Skin of body (tissue), 2 donors: Measurements from ENCODE around the gene RAX. TPM values are rescaled to one million over a fixed set of nuclear protein-coding genes. Genes with fewer than 3 reads are reported as not detected.
A peak's percentile ranks its signal among the peaks of the same experiment; 100 is the strongest.

Experiments used
- DNase-seq: peaks from one replicate; lab custom pipeline; 2025; lab: John Stamatoyannopoulos, UW
- total RNA-seq: library from RNA; depleted of rRNA; stranded (reverse); fragments of >200 nt; gene quantifications from one replicate; pipeline ENCODE4 v1.2.3, GENCODE V29; 2014

Gene RAX
- 0.39 TPM for total RNA-seq

DNA sequence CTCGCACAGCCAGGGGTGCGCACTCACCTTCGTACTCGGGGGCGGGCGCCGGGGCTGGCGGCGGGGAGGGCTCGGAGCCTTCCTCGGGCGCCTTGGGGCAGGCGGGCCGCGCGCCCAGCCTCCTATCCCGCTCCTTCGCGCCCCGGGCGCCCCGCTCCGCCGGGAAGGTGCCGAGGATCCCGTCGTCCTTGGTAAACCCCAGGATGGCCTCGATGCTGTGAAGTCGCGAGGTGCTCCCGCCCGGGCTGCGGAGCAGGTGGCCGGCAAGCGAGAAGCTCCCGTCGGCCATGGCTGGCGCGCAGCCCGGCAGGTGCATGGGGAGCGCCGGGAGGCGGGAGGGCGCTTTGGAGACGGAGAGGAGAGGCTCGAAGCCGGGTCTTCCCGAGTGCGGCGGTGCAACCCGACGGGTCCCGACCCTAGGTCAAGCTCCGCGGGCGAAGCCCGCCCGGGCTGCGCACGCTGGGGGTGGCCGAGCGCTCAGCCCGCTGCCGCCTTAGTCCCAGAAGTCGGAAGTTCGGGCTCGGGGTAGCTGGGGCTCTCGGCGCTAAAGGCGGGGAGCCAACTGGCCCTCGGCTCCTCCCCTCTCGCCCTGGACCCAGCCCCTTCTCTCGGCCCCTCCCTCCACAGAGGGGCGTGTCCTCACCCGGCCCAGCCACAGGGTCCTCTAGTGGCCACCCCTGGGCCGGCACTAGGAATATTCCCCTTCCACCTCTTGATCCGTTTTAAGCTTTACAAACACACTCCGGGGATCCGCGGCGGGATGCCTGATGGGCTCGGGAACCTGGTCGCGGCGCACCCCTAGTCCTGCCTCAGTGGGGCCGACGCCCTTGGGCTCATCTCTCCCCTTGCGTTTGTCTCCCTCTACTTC lies at the start of gene RAX:
RAX (minus strand) TSS at position 564 of the 868 bp plus-strand sequence; CDS start at position 316, 248 bp downstream.
- DNase-seq = no peak

DNA sequence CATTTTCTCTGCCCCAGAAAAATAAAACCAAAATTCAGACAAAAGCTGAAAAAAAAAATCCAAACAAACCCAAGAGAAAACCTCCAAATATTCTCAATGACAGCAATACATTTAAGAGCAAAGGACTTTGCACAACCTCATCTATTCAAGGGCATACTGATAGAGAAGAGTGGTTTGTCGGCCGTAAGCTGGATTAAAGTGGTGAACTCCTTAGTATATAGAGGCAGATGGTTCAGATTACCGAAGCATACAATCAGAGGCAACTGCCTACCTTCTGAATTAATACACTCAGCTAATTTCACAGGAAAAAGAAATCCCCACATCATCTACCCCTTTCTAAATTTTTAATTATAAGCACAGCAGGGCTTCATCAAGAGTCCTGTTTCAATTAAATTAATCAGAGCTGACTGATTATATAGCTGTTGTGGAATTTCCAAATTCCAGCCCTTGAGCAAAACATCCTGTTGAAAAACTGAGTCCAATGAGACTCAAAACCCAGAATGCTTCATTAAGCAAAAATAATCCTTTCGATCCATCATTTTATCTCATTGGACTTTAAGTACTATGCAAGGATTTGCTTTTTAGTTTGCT lies 45.3 kb upstream of the RAX start, which contains the start of gene CPLX4:
CPLX4 (minus strand) TSS at position 190 of the 591 bp plus-strand sequence; CDS start at position 3, 187 bp downstream.
- DNase-seq = no peak

DNA sequence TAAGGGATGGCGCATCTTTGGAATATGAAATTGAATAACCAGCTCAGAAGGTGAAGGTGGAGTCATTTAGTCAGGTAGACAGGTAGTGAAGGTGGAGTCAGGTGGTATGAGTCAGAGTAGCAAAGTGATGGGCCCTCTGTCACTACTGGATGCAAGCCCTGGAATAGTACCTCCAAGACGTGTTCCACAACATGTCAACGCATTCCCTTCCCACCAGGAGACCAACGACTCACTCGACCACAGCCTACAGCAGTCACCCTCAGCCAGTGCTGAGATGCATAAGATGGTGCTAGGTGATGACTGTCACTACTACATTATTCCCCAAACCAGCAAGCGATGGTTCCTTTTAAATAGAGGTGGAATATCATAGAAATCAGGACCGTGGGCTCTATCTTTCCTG lies 38.4 kb upstream of the RAX start:
- no peak for DNase-seq

GRCh38 chr18:59308938-59309260 lies 35.6 kb upstream of the RAX start:
- DNase-seq = no peak

DNA sequence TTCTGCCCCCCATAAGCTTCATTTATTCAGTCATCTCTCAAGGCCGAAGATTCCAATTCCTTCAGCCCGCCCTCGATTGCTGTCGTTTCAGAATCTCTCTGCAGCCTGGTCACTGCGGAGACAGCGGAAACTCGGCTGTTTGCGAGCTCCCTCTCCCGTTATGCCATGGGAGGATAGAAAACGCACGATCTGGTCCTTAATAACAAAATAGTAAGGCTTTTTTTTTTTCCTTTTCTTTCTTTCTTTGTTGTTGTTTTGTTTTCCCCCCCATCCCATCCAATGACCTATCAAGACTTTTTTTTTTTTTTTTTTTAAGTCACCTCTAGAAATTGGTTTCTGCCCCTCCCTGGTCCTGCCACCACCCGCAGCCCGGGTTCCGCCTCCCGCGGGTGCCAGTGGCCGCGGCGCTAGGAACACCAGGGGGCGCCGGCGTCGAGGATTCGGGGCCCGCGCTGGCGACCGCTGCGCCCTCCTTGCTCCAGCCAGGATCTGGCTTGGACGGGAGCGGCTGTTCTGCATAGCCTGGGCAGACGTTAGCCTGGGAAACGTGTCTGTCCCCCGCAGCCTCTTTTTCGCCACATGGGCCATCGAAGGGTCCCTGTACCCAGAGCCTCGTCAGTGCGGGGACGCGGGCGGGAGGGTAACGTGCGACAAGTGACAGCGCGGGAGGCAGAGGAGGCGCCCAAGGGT lies 35.1 kb upstream of the RAX start:
- DNase-seq = peak; percentile 41

DNA sequence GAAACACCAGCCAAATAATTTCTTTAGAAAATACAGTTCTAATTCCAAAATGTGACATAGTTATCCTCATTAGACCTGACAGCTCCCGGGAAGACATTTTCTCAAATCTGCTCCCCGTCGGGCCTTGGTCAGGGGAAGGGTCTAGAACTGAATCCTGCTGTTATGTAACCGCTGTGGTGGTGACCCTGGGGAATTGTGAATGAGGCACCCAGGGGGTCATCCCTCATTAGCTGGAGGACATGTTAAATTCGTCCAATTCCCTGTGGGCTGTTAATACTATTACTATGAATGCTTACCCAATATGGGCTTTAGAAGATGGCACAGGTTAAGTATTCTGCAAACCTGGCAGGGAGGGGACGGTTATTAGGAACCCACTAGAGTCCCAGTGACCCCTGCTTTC lies 33.4 kb upstream of the RAX start:
- DNase-seq = no peak

DNA sequence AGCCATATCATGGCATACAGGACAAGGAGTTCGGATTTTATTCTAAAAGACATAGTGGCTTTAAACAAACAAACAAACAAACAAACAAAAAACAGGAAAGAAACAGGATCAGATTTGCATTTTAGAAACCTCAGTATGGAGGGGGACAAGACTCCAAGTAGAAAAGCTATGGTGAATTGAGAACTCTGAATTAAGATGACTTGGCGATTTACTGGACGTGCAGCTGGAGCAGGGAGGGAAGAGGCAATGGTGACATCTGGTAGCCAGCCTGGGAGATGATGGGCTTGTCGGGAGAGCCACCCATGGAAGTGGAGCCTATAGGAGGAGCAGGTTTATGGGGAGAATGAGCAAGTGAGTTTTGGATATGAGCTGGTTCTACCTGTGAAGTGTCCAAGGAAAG lies 32.0 kb upstream of the RAX start:
- no peak for DNase-seq

DNA sequence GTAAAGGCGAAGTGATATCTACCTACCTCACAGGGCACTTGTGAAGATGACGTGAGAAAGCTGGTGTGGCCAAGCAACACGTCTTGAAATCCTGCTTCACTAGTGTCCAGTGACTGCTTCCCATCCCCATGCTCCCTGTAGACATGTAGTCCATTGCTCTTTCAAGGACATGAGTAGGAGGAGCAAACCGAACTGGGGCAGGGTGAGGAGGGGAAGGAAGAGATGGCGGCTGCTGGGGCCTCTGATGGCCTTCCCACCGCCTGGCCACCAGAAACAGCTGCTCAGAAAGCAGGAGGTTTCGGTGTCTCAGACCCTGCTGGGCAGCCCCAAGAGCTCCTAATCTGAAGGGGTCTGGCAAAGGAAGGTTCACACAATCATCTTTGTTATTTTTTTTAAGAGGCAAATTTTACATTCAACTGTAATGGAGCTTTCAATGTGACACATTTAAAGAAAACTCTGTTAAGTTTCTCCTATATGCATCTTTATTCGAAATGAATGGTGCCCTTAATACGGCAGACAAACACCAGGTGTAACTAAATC lies 30.5 kb upstream of the RAX start:
- DNase-seq = no peak

DNA sequence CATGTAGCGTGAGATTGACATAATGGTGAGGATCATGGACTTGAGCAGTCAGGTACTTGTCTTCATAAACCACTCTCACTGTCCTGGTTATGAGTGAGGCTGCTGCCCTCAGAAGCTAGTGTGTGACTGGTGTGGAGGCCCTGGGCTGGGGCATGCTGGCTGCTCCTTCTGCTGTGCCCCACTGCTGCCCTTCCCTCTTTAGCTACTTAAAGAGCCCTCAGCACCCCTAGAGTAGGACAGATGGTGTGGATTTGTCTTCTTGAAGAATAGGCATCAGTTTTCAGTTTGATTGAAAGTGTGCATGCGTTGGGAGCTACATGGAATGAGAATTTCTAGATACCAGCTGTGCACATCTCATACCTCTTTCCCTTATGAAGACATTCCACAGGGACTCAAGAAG lies 29.8 kb upstream of the RAX start:
- no peak for DNase-seq

DNA sequence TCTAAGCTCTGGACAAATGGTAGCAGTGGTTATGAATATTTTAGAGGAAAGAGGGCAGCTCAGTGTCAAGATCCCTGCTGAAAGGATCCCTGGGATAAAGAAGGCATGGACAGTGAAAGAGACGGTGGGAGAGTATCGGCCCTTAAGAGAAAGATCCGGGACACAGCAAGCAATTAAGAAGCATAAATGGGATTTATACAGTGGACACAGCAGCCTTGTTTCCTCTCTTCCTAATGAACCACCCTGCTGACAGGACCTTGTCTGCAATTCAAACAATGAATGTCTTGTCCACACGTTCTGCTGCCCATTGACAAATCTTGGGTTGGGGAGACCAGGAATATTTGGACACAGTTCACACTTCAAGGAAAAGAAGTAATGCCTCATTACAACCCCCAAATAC lies 28.7 kb upstream of the RAX start:
- DNase-seq = no peak

- no peak for DNase-seq
Measured at GRCh38 chr18:59300676-59301285, 27.5 kb upstream of the RAX start.

GRCh38 chr18:59298871-59299270 lies 25.6 kb upstream of the RAX start:
- DNase-seq = no peak

GRCh38 chr18:59293317-59293716 lies 20.1 kb upstream of the RAX start:
- DNase-seq = no peak

GRCh38 chr18:59286341-59286740 lies 13.1 kb upstream of the RAX start:
- DNase-seq = peak; percentile 63

DNA sequence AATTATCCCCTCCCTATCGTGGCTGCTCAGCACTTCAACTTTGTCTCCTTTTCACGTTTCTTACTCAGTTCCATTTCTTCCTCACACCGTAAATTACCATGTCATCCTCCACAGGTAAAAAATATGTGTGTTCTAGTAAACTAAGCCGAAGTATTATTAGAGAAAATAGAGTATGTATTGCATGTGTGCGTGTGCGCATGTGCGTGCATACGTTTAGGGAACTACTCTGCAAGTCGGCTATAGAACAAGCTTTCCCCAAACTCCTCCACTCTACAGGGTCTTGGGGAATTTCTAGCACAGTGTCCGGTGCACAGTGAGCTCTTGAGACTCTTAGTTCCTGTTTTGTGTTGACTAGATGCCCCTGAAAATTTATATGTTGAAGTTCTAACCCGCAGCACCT lies 9.1 kb upstream of the RAX start:
- no peak for DNase-seq

GRCh38 chr18:59279722-59280121 lies 6.5 kb upstream of the RAX start:
- DNase-seq = no peak

- DNase-seq = no peak
Measured at GRCh38 chr18:59279193-59279592, 5.9 kb upstream of the RAX start.

DNA sequence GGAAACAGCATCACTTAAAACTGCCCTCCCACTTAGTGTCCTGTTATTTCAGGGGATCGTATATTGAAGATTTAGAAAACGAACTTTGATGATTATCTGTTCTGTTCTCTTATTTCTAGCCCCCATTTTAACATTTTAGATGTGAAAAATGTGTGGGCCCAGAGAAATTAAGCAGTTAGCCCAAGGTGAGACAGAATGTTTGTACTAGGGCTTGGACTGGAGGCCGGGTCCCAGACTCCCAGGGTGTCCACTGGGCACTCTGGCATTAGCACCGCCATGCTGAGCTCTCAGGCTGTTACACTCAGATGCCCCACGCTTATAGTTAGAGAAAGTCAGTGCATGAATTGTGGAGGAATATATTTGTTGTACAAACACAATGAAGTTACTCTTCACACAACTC lies 5.5 kb upstream of the RAX start:
- no peak for DNase-seq

- no peak for DNase-seq
Measured at GRCh38 chr18:59276047-59276446, 2.8 kb upstream of the RAX start.

DNA sequence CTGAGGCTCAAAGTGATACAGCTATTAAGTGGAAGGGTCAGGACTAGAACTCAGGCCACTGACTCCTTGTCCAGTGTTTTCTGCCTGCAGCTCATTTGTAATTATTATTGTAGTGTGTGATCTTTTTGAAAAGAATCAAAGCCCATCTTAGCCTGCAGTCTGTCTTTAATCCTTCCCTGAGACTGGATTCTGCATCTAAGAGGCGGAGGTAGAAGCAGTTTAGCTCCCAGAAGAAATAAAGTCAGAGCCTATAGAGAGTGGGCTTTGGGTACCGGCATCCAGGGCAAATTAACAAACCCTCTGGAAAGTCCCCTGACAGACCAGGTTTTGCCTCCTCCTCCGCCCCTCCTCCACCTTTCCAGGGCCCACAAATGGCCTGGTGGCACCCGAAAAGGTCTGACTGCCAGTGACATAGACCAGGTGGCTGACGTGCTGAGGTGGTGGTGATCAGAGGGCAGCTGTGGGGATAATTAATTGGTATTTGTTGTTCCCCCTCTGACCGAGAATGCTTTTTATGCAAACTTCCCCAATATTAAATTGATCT lies 2.2 kb upstream of the RAX start:
- no peak for DNase-seq

GRCh38 chr18:59274533-59274928 lies 1.3 kb upstream of the RAX start:
- DNase-seq = no peak
